ENCODE results near the gene MACROD2.

DNA sequence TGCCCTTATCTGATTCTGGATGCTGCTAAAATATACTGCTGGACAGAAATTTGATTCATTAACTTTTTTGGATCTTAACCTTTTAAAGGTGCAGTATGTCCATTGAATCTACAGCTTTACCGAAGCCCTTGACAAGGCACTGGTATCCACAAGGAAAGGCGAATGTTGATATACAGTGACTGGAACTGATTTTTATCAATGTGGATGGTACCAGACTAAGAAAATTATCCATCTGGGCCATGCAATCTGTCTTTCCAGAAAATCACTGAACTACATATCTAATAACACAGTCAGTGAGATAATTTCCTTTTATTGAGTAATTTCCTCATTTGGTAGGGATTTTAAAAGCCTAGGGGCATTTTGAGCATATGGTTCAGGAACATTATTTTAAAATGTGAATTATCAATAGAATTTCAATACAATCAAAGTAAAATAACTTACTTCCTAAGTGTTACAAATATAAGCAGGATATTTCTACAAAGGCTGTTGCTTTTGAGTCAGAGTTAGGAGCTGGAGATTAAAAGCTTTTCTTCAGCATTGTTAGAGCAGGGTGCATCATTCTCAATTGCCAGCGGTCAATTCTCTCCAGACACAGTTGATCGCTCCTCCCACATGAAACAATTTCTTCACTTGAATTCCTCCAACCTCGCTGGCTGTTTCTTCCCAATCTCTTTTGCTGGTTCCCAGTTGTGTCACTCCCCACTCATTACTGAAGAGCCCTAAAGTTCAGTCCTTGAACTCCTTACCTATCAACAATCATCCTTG lies 927.4 kb downstream of the MACROD2 start:
- TF ChIP-seq, protein P1, sequence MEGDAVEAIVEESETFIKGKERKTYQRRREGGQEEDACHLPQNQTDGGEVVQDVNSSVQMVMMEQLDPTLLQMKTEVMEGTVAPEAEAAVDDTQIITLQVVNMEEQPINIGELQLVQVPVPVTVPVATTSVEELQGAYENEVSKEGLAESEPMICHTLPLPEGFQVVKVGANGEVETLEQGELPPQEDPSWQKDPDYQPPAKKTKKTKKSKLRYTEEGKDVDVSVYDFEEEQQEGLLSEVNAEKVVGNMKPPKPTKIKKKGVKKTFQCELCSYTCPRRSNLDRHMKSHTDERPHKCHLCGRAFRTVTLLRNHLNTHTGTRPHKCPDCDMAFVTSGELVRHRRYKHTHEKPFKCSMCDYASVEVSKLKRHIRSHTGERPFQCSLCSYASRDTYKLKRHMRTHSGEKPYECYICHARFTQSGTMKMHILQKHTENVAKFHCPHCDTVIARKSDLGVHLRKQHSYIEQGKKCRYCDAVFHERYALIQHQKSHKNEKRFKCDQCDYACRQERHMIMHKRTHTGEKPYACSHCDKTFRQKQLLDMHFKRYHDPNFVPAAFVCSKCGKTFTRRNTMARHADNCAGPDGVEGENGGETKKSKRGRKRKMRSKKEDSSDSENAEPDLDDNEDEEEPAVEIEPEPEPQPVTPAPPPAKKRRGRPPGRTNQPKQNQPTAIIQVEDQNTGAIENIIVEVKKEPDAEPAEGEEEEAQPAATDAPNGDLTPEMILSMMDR (conservative IDR thresholded peaks at IDR 0.05; ENCODE audit: low read depth in 2 of 2): no peak
- no peak for TF ChIP-seq CREB1 (CRISPR knock-in tag; IDR thresholded peaks at IDR 0.05; ENCODE audit: low read depth)
- no peak for TF ChIP-seq EZH2 (IDR thresholded peaks at IDR 0.05; ENCODE audit: low read depth, unreplicated experiment)
- no peak for TF ChIP-seq EZH2phosphoT487 (IDR thresholded peaks at IDR 0.05; ENCODE audit: unreplicated experiment)

Measured in GM23338 (cell line).